ENCODE results near the gene ANXA3. TPM values are rescaled to one million over a fixed set of nuclear protein-coding genes. Genes with fewer than 3 reads are reported as not detected.

ANXA3 gene
- total RNA-seq, 3 donors from 2014 or later: 1.0 TPM; not detected in 2

DNA sequence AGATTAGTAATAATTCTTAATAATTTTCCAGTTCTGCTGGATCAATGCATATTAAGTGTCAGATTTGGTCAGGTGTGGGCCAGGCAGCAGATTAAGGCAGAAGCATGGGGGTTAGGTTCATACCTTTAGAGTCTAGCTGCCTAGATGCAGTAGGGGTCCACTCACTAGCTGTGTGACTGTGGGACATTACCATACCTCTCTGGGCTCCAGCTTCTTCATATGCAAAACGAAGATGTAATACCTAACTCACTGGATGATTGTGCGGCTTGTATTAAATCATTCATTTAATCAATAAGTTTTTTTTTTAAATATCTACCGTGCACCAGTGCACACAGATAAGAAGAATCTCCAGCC is 1.4 kb downstream of the ANXA3 start:
- Mint-ChIP-seq H3K4me3 (no peak overlapping the region), H3K9me3 (no peaks in the 10 kb centered on the region), H3K36me3 (ENCODE audit: insufficient read depth) (no peaks in the 10 kb centered on the region), H3K4me1 (ENCODE audit: low read depth) (peaks cover 5% of the 10 kb centered on the region), H3K27me3 (ENCODE audit: low read depth) (peaks cover 33% of the 10 kb centered on the region)
- DNase-seq (no peak), ATAC-seq (no peak)

- peaks cover 33% of the 10 kb centered on the region for H3K27me3 Mint-ChIP-seq (ENCODE audit: low read depth)
- no peak overlapping the region for H3K4me3 Mint-ChIP-seq
- H3K4me1 Mint-ChIP-seq (ENCODE audit: low read depth): peaks cover 5% of the 10 kb centered on the region
- no peaks in the 10 kb centered on the region for H3K36me3 Mint-ChIP-seq (ENCODE audit: insufficient read depth)
- ATAC-seq (no peak), DNase-seq (no peak)
- H3K9me3 Mint-ChIP-seq: no peaks in the 10 kb centered on the region
Observed at GRCh38 chr4:78553529-78554060, 2.0 kb downstream of the ANXA3 start.

DNA sequence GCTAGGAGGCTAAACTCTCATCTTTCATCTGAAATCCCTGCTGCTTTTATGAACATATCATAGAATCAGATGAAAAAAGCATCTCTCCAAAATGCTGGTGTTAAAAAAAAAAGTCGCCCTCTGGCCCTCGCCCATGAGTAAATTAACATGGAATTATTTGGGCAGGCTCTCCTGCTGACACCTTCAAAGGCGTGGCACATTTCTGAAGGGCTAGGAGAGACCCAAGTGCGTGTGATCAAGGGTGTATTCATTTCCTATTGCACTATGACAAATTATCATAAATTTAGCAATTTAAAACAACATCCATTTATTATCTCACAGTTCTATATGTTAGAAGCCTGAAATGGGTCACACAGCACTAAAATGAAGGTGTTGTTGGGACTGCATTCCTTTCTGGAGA is 5.1 kb downstream of the ANXA3 start:
- H3K36me3 Mint-ChIP-seq (ENCODE audit: insufficient read depth): no peaks in the 10 kb centered on the region
- ATAC-seq (no peak), DNase-seq (no peak)
- H3K9me3 Mint-ChIP-seq: no peaks in the 10 kb centered on the region
- H3K4me1 Mint-ChIP-seq (ENCODE audit: low read depth): no peaks in the 10 kb centered on the region
- peaks cover 22% of the 10 kb centered on the region for H3K27me3 Mint-ChIP-seq (ENCODE audit: low read depth)
- no peak overlapping the region for H3K4me3 Mint-ChIP-seq

GRCh38 chr4:78557841-78558240 is 6.3 kb downstream of the ANXA3 start:
- Mint-ChIP-seq H3K36me3 (ENCODE audit: insufficient read depth) (no peaks in the 10 kb centered on the region), H3K27me3 (ENCODE audit: low read depth) (peaks cover 20% of the 10 kb centered on the region), H3K4me3 (no peak overlapping the region), H3K9me3 (no peaks in the 10 kb centered on the region), H3K4me1 (ENCODE audit: low read depth) (no peaks in the 10 kb centered on the region)
- no peak for DNase-seq
- ATAC-seq: no peak

GRCh38 chr4:78558410-78558809 is 6.8 kb downstream of the ANXA3 start:
- no peaks in the 10 kb centered on the region for H3K4me1 Mint-ChIP-seq (ENCODE audit: low read depth)
- peaks cover 15% of the 10 kb centered on the region for H3K27me3 Mint-ChIP-seq (ENCODE audit: low read depth)
- ATAC-seq: no peak
- no peak overlapping the region for H3K4me3 Mint-ChIP-seq
- DNase-seq: no peak
- no peaks in the 10 kb centered on the region for H3K36me3 Mint-ChIP-seq (ENCODE audit: insufficient read depth)
- no peaks in the 10 kb centered on the region for H3K9me3 Mint-ChIP-seq

DNA sequence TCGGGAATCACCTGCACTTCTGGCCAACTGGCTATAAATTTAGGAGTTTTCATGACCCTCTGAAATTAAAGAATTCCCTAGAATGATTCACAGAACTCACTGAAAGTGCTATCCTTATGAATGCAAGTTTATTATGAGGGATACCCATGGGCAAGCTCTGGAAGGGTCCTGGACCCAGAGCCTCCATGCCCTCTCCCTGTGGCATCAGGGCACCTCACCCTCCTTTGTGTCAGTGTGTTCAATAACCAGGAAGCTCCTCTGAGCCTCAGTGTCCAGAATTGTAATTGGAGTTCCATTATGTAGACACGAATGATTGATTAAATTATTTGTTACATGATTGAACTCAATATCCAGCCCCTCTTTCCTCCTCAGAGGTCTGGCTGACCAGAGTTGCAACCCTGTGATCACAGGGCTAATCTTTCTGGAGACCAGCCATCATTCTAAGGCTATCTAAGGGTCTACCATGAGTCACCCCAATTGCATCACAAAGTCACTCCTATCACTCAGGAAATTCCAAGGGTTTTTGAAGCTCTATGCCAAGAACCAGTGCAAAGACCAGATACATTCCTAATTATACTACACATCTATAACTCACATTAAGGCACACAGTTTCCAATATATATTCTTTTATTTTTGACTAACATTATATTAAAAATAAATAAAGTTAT is 8.9 kb downstream of the ANXA3 start:
- no peaks in the 10 kb centered on the region for H3K9me3 Mint-ChIP-seq

DNA sequence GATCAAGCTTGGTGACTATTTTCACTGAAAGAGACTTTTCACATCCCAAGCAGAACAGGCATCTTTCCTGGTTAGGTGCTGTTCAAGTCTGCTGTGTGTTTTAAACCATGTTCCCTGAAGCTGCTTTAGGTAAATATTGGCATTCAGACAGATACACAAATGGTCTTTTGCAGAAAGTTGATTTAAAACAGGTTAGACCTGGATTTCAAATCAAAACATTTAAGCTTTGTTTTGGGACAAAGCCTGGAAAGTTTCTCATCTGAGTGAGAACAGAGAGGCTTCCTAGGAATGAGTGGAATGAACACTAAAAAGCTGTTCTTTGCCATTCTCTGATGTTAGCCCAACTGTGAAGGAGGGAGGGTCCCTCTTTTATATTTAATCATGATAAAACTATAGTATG is 10.1 kb downstream of the ANXA3 start:
- no peak for ATAC-seq
- Mint-ChIP-seq H3K4me3 (no peak overlapping the region), H3K4me1 (ENCODE audit: low read depth) (no peaks in the 10 kb centered on the region), H3K36me3 (ENCODE audit: insufficient read depth) (no peaks in the 10 kb centered on the region), H3K9me3 (no peaks in the 10 kb centered on the region), H3K27me3 (ENCODE audit: low read depth) (peaks cover 5% of the 10 kb centered on the region)
- no peak for DNase-seq

More for the DNA sequence above, 8.9 kb downstream of the ANXA3 start:
- no peaks in the 10 kb centered on the region for H3K36me3 Mint-ChIP-seq (ENCODE audit: insufficient read depth)
- ATAC-seq (no peak), DNase-seq (no peak)
- no peak overlapping the region for H3K4me3 Mint-ChIP-seq
- H3K4me1 Mint-ChIP-seq (ENCODE audit: low read depth): no peaks in the 10 kb centered on the region
- peaks cover 10% of the 10 kb centered on the region for H3K27me3 Mint-ChIP-seq (ENCODE audit: low read depth)

GRCh38 chr4:78562687-78563086 is 11.1 kb downstream of the ANXA3 start:
- no peaks in the 10 kb centered on the region for H3K4me1 Mint-ChIP-seq (ENCODE audit: low read depth)
- DNase-seq (no peak), ATAC-seq (no peak)
- H3K9me3 Mint-ChIP-seq: no peaks in the 10 kb centered on the region
- H3K4me3 Mint-ChIP-seq: no peak overlapping the region
- H3K36me3 Mint-ChIP-seq (ENCODE audit: insufficient read depth): no peaks in the 10 kb centered on the region
- peaks cover 2% of the 10 kb centered on the region for H3K27me3 Mint-ChIP-seq (ENCODE audit: low read depth)

GRCh38 chr4:78565971-78566372 is 14.4 kb downstream of the ANXA3 start:
- no peaks in the 10 kb centered on the region for H3K4me1 Mint-ChIP-seq (ENCODE audit: low read depth)
- H3K27me3 Mint-ChIP-seq (ENCODE audit: low read depth): peaks cover 2% of the 10 kb centered on the region
- H3K9me3 Mint-ChIP-seq: no peaks in the 10 kb centered on the region
- no peaks in the 10 kb centered on the region for H3K36me3 Mint-ChIP-seq (ENCODE audit: insufficient read depth)
- DNase-seq (no peak), ATAC-seq (no peak)
- no peak overlapping the region for H3K4me3 Mint-ChIP-seq

DNA sequence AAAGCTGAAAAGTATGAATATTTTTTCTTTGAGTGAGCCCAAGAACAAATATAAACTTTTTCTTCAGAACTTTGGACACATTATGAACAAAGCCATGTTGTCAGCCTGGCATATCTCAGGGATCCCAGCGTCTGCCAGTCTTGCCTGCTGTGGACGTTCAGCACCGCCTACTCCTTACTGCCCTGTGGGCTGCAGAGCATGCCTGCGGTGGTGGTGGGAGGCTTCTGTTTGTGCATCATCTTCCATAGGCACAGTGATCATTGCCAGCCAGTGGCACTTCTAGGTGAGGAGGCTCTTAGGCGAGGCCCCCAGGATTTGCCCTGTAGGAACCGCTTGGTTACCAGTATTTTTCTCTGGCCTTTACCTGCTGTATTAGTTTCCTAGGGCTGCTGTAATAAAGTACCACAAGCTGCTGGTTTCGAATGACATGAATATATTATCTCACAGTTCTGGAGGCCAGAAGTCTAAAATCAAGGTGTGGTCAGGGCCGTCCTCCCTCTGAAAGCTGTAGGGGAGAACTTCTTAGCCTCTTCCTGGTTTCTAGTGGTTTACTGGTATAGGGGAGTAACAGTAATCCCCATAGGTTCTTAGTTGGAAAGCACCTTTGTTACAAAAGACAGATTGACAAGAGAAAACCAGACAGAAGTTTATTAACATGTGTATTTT is 15.4 kb downstream of the ANXA3 start:
- ATAC-seq: no peak

GRCh38 chr4:78567500-78568060 is 16.0 kb downstream of the ANXA3 start:
- Mint-ChIP-seq H3K4me1 (ENCODE audit: low read depth) (no peaks in the 10 kb centered on the region), H3K4me3 (no peak overlapping the region), H3K27me3 (ENCODE audit: low read depth) (peaks cover 5% of the 10 kb centered on the region), H3K9me3 (no peaks in the 10 kb centered on the region), H3K36me3 (ENCODE audit: insufficient read depth) (no peaks in the 10 kb centered on the region)
- ATAC-seq (no peak), DNase-seq (no peak)

More for the DNA sequence above, 15.4 kb downstream of the ANXA3 start:
- Mint-ChIP-seq H3K9me3 (no peaks in the 10 kb centered on the region), H3K4me1 (ENCODE audit: low read depth) (no peaks in the 10 kb centered on the region), H3K4me3 (no peak overlapping the region), H3K36me3 (ENCODE audit: insufficient read depth) (no peaks in the 10 kb centered on the region), H3K27me3 (ENCODE audit: low read depth) (peaks cover 2% of the 10 kb centered on the region)
- DNase-seq: no peak

DNA sequence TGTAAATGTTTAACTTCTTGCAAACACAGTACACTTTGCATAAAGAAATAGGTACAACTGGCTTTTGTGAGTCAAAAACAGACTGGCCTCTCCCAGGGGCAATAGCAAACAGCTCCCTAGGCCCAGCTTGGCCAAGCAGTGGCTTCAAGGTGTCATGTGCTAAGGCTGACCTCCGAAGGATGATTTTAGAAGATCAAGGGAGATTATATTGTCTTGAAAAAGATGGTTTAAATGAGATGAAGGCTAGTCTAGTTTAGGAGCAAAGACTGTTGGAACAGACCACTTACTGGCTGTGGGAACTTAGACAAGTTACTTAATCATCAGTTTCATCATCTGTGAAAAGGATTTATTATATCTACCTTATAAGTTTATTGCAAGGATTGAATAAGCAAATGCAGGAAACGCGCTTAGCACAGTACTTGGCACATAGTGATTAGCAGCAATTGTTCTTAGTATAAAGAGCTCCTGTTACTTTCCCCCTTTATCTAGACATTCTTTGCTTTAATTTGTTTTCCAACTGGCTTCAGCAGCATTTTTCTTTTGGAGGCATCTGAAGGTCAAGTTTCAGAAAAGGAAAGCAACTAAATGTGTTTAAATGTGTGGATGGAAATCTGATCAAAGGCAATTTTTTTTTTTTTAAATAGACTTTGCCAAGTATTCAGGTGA is 17.2 kb downstream of the ANXA3 start:
- DNase-seq: no peak
- ATAC-seq: no peak
- Mint-ChIP-seq H3K4me3 (no peak overlapping the region), H3K9me3 (no peaks in the 10 kb centered on the region), H3K27me3 (ENCODE audit: low read depth) (peaks cover 5% of the 10 kb centered on the region), H3K4me1 (ENCODE audit: low read depth) (no peaks in the 10 kb centered on the region), H3K36me3 (ENCODE audit: insufficient read depth) (no peaks in the 10 kb centered on the region)

DNA sequence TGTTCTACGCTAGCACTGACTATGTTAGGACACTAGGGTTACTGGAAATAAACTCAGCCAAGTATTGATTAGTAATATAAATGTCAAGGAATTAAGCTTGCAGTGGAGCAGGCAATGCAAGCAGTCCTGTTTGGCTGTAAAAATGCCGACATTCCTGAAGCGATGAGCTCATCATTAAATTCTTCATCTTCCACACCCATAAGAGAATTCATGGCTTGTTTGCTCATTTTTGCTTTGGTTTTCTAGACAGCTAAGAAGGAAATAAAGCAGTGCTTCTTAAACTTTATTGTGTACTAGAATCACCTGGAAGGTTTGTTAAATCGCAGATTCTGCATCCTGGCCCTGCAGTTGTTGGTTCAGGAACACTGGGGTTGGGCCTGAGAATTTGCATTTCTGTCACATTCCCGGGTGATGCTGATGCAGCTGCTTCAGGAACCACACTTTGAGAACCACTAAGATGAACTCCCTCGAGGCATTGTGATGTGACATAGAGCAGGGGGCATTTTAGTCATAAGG is 17.8 kb downstream of the ANXA3 start:
- DNase-seq: no peak
- peaks cover 6% of the 10 kb centered on the region for H3K27me3 Mint-ChIP-seq (ENCODE audit: low read depth)
- H3K4me1 Mint-ChIP-seq (ENCODE audit: low read depth): no peaks in the 10 kb centered on the region
- H3K4me3 Mint-ChIP-seq: no peak overlapping the region
- no peaks in the 10 kb centered on the region for H3K36me3 Mint-ChIP-seq (ENCODE audit: insufficient read depth)
- no peak for ATAC-seq
- H3K9me3 Mint-ChIP-seq: no peaks in the 10 kb centered on the region

DNA sequence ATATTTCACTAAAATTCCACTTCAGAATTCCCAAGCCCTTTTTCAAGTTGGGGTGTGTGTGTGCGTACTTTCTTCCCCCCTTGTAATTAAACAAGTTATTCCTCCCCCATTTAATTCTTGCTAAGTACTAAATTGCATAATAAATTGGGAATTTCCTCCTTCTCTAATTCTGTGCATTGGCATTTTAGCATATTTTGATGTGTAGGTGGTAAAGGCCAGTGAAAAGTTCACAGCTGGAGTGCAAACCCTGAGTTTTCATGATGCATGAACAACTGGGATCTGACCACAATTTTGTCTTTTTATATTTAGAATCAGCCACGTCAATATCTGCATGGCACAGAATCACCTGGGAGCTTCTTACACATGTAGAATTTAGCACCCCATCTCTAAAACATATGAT is 18.5 kb downstream of the ANXA3 start:
- no peaks in the 10 kb centered on the region for H3K36me3 Mint-ChIP-seq (ENCODE audit: insufficient read depth)
- no peaks in the 10 kb centered on the region for H3K4me1 Mint-ChIP-seq (ENCODE audit: low read depth)
- no peaks in the 10 kb centered on the region for H3K9me3 Mint-ChIP-seq
- H3K27me3 Mint-ChIP-seq (ENCODE audit: low read depth): peaks cover 4% of the 10 kb centered on the region
- DNase-seq (no peak), ATAC-seq (no peak)
- H3K4me3 Mint-ChIP-seq: no peak overlapping the region

Measured in activated T-cell treated with anti-CD3 and anti-CD28 coated beads, Interleukin-2, amount 50 U/mL, for 4 hours (primary cell).